Liver (tissue), 9 donors: ENCODE data around the gene PLCB3. TPM values are rescaled to one million over a fixed set of nuclear protein-coding genes. Genes with fewer than 3 reads are reported as not detected.
A peak's percentile ranks its signal among the peaks of the same experiment; 100 is the strongest.

Experiments used
- DNase-seq: peaks from one replicate; pipeline ENCODE4 v3.0.0-alpha.2; 2017; ENCODE audit warnings: low spot score
- H3K27ac ChIP-seq, 2 donors: one replicate each; pipeline ENCODE4 v1.7.0; 2013; ENCODE audit warnings: inconsistent platforms in 2 of 2, low read length in 2 of 2, control low read depth in 1 of 2, low read depth in 1 of 2, mild to moderate bottlenecking in 1 of 2
- H3K27me3 ChIP-seq, 4 donors: one replicate each; pipeline versions ENCODE4 v1.6.1 to v1.7.0; 2013; ENCODE audit warnings: low read length in 3 of 4, inconsistent platforms in 1 of 4, mild to moderate bottlenecking in 1 of 4, moderate library complexity in 1 of 4; ENCODE audit not compliant: control insufficient read depth in 4 of 4, insufficient read depth in 4 of 4
- H3K36me3 ChIP-seq, 4 donors: one replicate each; pipeline versions ENCODE4 v1.6.1 to v1.7.0; 2013; ENCODE audit warnings: low read length in 3 of 4, mild to moderate bottlenecking in 3 of 4, low read depth in 1 of 4, moderate library complexity in 1 of 4; ENCODE audit not compliant: control insufficient read depth in 4 of 4, insufficient read depth in 3 of 4
- H3K4me1 ChIP-seq, 4 donors: one replicate each; pipeline versions ENCODE4 v1.6.1 to v1.7.0; 2013; ENCODE audit warnings: low read length in 3 of 4, mild to moderate bottlenecking in 3 of 4, moderate library complexity in 1 of 4; ENCODE audit not compliant: control insufficient read depth in 4 of 4, insufficient read depth in 4 of 4
- H3K4me3 ChIP-seq, 3 donors: one replicate each; pipeline versions ENCODE4 v1.6.1 to v1.7.0; 2013; ENCODE audit warnings: low read length in 3 of 3, control low read depth in 1 of 3, low read depth in 1 of 3, mild to moderate bottlenecking in 1 of 3
- H3K9ac ChIP-seq, 2 donors: one replicate each; pipeline ENCODE4 v1.7.0; 2013; ENCODE audit warnings: low read length in 2 of 2, mild to moderate bottlenecking in 2 of 2, moderate library complexity in 2 of 2, control low read depth in 1 of 2, low read depth in 1 of 2
- H3K9me3 ChIP-seq, 4 donors: one replicate each; pipeline versions ENCODE4 v1.6.1 to v1.7.0; 2013; ENCODE audit warnings: low read length in 3 of 4; ENCODE audit not compliant: control insufficient read depth in 4 of 4
- EGR1 ChIP-seq, 2 donors: IDR thresholded peaks; 2 replicates each; pipeline ENCODE4 v1.6.1; 2016 to 2018; ENCODE audit warnings: antibody characterized with exemption in 2 of 2, low read depth in 2 of 2
- FOXA2 ChIP-seq: IDR thresholded peaks from 2 replicates; pipeline ENCODE4 v1.6.1; 2016; ENCODE audit warnings: antibody characterized with exemption
- HNF4A ChIP-seq, 2 donors: conservative IDR thresholded peaks; 2 replicates each; pipeline ENCODE4 v1.6.1; 2016; ENCODE audit warnings: antibody characterized with exemption in 2 of 2, mild to moderate bottlenecking in 2 of 2
- HNF4G ChIP-seq: IDR thresholded peaks from 2 replicates; pipeline ENCODE4 v1.6.1; 2016; ENCODE audit warnings: antibody characterized with exemption
- JUND ChIP-seq, 2 donors: IDR thresholded peaks; 2 replicates each; pipeline ENCODE4 v1.6.1; 2016; ENCODE audit warnings: antibody characterized with exemption in 2 of 2
- MAX ChIP-seq: IDR thresholded peaks from 2 replicates; pipeline ENCODE4 v1.6.1; 2016; ENCODE audit warnings: antibody characterized with exemption
- NR2F2 ChIP-seq: IDR thresholded peaks from 2 replicates; pipeline ENCODE4 v1.6.1; 2016; ENCODE audit warnings: antibody characterized with exemption
- RAD21 ChIP-seq, 2 donors: IDR thresholded peaks; 2 replicates each; pipeline ENCODE4 v1.6.1; 2016; ENCODE audit warnings: antibody characterized with exemption in 2 of 2, mild to moderate bottlenecking in 2 of 2
- REST ChIP-seq: IDR thresholded peaks from 2 replicates; pipeline ENCODE4 v1.6.1; 2016; ENCODE audit warnings: antibody characterized with exemption, mild to moderate bottlenecking
- RXRA ChIP-seq, 2 donors: IDR thresholded peaks; 2 replicates each; pipeline ENCODE4 v1.6.1; 2017 to 2018; ENCODE audit warnings: antibody characterized with exemption in 2 of 2, mild to moderate bottlenecking in 1 of 2
- SP1 ChIP-seq: IDR thresholded peaks from 2 replicates; pipeline ENCODE4 v1.6.1; 2018; ENCODE audit warnings: antibody characterized with exemption, mild to moderate bottlenecking
- TAF1 ChIP-seq: conservative IDR thresholded peaks from 2 replicates; pipeline ENCODE4 v1.6.1; 2016; ENCODE audit warnings: antibody characterized with exemption, mild to moderate bottlenecking
- YY1 ChIP-seq: IDR thresholded peaks from 2 replicates; pipeline ENCODE4 v1.6.1; 2016; ENCODE audit warnings: antibody characterized with exemption, mild to moderate bottlenecking
- WGBS: extraction: QIAGEN DNeasy Blood & Tissue Kit; methylation state at CpG from one replicate; pipeline ENCODE4 v1.1.7; 2013; 5-methylcytosine and 5-hydroxymethylcytosine counted together
- polyA plus RNA-seq, 2 donors: library from polyadenylated mRNA; stranded (reverse) in 1 of 2; unstranded in 1 of 2; fragments of 200-250 nt in 1 of 2; fragments of >200 nt in 1 of 2; fragmentation: Nextera tagmentation in 1 of 2; extraction: Ambion mirVana in 1 of 2; gene quantifications; one replicate each; pipeline versions ENCODE4 v1.2.1 to v1.2.3, GENCODE V29; 2013 to 2015
- total RNA-seq, 2 donors: library from RNA; depleted of rRNA; stranded (reverse); fragments of >200 nt; gene quantifications; one replicate each; pipeline ENCODE4 v1.2.3, GENCODE V29; 2014
- TF ChIP-seq, protein P1 (sequence below): fragments of 150-350 bp; IDR thresholded peaks from 2 replicates; pipeline ENCODE4 v1.5.1; 2017; ENCODE audit warnings: improper control_type of control experiment, low read depth, low read length; ENCODE audit not compliant: missing input control
- TF ChIP-seq, protein P2 (sequence below): IDR thresholded peaks from 2 replicates; pipeline ENCODE4 v1.6.1; 2016; ENCODE audit warnings: antibody characterized with exemption
- donor health status: healthy.
- donor health status: healthy.
- donor health status: healthy.
- donor health status: healthy.
- donor health status: healthy.

The PLCB3 gene
- total and polyA plus RNA-seq, 4 donors, result 0.79 to 8.5 (median 5.4) TPM

DNA sequence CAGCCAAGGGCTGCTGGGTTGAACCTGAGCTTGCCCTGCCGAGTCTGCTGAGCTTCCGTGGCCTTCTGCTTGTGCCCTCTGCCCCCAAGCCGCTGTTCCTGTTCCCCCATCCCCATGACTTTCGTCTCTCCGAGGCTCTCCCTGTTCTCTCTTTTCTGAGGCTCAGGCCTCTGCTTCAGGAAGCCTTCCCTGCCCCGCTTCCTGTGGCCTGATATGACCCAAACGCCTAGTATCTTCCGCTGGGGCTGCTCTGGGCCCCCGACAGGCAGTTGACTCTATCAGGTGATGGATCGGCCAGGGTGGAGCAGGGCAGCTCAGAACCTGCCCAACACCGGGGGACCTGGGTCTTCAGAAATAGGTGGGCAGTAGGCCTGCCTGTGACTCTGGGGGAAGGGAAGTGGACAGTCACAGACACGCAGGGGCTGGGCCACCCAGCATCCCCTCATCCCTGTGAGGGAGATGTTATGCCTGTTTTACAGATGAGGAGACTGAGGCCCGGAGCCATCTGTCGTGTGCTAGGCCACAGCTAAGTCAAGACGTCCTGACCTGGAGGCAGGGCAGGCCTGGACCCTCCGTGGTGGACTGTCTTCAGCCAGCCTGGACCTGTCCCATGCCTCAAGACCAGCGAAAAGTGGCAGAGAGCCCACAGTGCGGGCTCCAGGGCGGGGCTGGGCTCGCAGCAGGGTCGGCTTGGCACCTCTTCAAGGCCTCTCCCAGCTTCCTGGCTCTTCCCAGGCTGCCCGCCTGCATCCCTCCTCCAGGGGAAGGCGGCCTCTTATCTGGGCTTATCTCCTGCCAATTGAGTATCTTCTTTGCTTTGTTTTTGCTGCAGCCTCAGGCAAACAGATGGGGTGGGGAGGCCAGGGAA lies 16.9 kb downstream of the PLCB3 start:
- DNase-seq, result no peak
- no peak for TF ChIP-seq MAX
- no peak for TF ChIP-seq YY1
- TF ChIP-seq, protein P1, sequence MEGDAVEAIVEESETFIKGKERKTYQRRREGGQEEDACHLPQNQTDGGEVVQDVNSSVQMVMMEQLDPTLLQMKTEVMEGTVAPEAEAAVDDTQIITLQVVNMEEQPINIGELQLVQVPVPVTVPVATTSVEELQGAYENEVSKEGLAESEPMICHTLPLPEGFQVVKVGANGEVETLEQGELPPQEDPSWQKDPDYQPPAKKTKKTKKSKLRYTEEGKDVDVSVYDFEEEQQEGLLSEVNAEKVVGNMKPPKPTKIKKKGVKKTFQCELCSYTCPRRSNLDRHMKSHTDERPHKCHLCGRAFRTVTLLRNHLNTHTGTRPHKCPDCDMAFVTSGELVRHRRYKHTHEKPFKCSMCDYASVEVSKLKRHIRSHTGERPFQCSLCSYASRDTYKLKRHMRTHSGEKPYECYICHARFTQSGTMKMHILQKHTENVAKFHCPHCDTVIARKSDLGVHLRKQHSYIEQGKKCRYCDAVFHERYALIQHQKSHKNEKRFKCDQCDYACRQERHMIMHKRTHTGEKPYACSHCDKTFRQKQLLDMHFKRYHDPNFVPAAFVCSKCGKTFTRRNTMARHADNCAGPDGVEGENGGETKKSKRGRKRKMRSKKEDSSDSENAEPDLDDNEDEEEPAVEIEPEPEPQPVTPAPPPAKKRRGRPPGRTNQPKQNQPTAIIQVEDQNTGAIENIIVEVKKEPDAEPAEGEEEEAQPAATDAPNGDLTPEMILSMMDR, result no peak
- peak; percentile 17 for TF ChIP-seq SP1
- no peak for TF ChIP-seq HNF4A (conservative IDR thresholded peaks at IDR 0.05)
- TF ChIP-seq NR2F2, result peak; percentile 27
- TF ChIP-seq EGR1 (IDR thresholded peaks at IDR 0.05; ENCODE audit: low read depth in 2 of 2), result no peak
- peak in 1 of 2 donors; percentile 26 for TF ChIP-seq RXRA (IDR thresholded peaks at IDR 0.05)
- TF ChIP-seq JUND (IDR thresholded peaks at IDR 0.05), result no peak
- TF ChIP-seq RAD21 (IDR thresholded peaks at IDR 0.05), result no peak
- TF ChIP-seq, protein P2, sequence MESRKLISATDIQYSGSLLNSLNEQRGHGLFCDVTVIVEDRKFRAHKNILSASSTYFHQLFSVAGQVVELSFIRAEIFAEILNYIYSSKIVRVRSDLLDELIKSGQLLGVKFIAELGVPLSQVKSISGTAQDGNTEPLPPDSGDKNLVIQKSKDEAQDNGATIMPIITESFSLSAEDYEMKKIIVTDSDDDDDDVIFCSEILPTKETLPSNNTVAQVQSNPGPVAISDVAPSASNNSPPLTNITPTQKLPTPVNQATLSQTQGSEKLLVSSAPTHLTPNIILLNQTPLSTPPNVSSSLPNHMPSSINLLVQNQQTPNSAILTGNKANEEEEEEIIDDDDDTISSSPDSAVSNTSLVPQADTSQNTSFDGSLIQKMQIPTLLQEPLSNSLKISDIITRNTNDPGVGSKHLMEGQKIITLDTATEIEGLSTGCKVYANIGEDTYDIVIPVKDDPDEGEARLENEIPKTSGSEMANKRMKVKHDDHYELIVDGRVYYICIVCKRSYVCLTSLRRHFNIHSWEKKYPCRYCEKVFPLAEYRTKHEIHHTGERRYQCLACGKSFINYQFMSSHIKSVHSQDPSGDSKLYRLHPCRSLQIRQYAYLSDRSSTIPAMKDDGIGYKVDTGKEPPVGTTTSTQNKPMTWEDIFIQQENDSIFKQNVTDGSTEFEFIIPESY, result no peak
- no peak for TF ChIP-seq REST
- TF ChIP-seq FOXA2, result no peak
- TF ChIP-seq TAF1, result no peak
- TF ChIP-seq HNF4G, result no peak
- Histone ChIP-seq H3K27ac (peak overlapping the region; percentile 98), H3K9ac (peak overlapping the region in 1 of 2 donors; percentile 77), H3K36me3 (peaks cover 0 to 9% (median 2%) of the 10 kb centered on the region in 4 donors), H3K4me3 (peak overlapping the region in 1 of 3 donors; percentile 69), H3K9me3 (no peaks in the 10 kb centered on the region), H3K4me1 (peaks cover 9 to 33% (median 27%) of the 10 kb centered on the region in 4 donors), H3K27me3 (no peaks in the 10 kb centered on the region)
- WGBS, result 49% methylated on average over 23 of the region's 23 CpGs
